GM20431 (cell line): ENCODE data around the gene DLL1.

Experiments used
- in situ Hi-C: fragments of 300-500 bp; cut with MseI, MboI; formaldehyde crosslinking; loops from one replicate; pipeline ENCODE4 v1.15.0; 2020; ENCODE audit warnings: low sequenced_read_pairs; ENCODE audit not compliant: unreplicated experiment

DLL1 gene

GRCh38 chr6:170254315-170255213, 36.3 kb downstream of the DLL1 start:
- in situ Hi-C loops: no loop called here

DNA sequence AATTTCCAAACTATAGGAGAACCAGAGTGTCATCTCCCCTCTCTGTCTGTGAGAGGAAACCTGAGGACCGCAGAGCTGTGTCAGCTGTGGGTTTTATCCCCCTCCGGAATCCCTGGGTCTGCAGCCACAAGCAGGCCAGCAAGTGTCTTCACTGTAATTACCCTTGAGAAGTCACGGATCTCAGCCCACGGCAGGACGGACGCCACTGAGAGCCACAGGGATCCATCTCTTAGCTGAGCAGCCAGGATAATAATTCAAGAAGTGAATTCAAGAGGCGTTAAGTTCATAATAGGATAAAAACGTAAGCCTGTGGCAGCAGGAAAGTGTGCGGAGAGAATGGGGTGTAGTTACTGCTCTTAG, 37.0 kb downstream of the DLL1 start:
- in situ Hi-C loops: no loop called here

DNA sequence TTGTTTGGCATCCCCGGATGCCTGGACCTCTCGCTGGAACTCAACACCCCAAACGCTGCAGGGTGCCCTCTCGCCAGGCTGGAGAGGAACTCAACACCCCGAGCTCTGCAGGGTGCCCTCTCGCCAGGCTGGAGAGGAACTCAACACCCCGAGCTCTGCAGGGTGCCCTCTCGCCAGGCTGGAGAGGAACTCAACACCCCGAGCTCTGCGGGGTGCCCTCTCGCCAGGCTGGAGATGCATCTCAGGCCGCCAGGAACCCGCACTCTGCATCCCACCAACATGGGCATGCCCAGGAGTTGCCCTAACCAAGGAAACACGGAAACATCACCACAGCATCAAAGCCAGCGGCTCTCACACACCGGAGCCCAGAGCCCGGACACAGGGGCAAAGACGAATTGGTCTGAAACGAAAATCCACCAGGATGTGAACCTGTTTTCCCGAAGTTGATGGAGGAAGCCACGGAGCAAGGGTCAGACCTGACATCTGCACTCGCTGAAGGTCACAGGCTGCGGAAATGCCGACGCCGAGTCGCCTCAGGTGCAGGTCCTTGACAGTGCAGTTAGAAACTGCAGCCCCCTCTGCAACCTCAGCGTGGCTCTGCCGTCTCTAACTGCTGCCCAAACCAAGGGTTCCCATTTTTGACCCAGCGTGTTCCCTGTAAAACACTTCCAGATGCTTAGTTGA, 37.5 kb downstream of the DLL1 start:
- in situ Hi-C loops: no loop called here

DNA sequence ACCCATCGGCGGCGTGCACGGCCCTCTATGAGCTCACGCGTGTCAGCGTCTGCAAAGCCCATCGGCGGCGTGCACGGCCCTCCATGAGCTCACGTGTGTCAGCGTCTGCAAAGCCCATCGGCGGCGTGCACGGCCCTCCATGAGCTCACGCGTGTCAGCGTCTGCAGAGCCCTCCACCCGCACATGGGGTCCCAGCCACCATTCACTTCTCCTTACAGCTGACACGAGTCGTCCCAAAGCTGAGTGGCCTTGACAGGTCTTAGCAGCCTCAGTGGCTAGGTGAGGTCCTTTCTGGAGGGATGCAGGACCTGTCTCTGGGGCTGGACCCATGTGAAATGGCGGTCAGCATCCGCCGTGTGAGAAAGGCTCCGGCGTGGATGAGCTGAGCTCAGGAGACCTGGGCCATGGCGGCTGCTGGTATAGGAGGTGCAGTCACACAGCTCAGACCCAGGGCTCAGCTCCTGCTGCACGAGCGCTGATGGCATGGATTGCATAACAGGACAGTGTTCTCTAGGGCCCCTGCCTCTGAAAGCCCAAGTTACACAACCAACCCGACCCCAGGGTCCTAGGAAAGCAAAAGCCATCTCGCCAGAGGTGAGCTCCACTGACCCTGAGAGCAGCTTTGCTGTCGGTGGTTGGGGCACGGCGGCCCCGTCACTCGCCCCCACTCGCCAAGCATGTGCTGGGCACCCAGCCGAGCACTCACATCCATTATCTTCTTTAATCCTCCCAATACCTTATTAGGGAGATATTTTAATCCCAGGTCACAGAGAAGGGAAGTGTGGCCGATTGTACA, 38.9 kb downstream of the DLL1 start:
- in situ Hi-C loops: no loop called here

DNA sequence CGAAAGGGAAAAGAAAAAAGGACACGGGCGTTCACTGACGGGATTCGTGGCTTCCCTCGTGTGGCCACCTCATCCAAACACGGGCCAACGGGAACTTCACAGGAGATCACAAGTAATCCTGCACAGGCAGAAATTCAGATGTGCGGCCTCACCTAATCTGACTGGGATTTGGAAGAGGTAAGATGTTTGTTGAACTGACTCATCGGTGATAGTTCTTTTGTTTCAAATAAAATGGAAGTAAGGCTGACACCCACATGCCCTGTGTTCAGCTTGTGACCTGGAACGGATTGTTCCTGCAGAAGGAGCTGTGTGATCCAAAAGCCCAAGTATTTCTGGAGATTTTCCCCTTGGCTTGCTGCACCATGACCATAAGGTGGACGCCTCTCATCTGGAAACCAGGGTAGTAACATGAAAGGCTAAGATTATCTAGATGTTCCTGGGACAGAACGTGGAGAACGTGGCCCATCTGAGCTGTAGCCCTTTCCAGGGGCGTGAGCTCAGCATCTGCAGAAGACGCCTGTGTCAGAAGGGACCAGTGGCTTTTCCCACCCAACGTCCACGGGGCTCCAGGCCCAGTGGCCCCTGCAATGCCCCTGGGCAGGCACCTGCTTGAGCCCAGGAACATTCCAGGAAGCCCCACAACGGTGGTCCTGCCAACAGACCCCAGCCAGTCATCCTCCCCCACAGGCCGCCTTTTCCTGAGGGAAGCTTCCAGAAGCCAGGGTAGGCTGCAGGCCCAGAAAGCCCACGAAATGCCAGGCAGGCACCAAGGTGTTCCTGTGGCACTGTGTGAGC, 39.7 kb downstream of the DLL1 start:
- in situ Hi-C loops: no loop called here

DNA sequence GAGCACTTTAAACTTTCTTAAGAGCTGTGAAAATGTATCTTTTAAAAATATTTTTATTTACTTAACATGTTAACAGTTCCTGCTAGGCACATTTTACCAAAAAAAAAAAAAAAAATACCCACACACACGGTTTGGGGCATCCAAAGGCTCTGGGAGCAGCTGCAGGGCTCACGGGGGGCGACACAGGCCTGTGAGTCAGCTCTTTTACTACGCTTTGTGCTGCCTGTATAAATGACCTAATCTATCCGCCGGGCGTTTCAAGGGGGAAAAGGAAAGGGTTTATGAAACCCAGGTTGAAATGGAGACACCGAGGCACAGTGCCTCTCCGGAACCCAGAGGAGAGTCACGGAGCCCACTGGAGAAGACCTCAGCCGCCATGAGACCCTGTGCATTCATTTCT, 40.4 kb downstream of the DLL1 start:
- in situ Hi-C loops: no loop called here

DNA sequence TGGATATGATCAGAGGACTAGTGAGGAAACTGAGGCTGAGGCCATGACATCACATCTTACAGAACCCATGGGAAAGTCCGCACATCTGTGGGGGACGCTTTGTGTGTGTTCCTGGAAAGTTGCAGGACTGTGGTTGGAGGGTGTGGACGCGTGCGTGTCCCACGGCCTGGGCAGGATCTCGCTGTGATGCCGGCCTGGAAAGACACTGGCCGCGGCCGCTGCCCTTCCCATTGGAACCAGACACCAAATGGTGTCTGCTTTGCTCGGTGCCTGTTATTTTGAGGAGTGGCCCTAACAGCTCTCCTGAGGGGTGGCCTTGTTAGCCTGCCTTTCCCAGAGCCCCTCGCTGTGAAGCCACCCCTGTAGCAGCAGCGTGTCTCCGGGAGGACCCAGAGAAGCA, 41.1 kb downstream of the DLL1 start:
- in situ Hi-C loops: no loop called here

- in situ Hi-C loops: no loop called here
These were observed 41.8 kb downstream of the DLL1 start for GRCh38 chr6:170248861-170249600.

GRCh38 chr6:170248111-170248805, 42.6 kb downstream of the DLL1 start:
- in situ Hi-C loops: no loop called here

GRCh38 chr6:170247178-170247701, 43.6 kb downstream of the DLL1 start:
- in situ Hi-C loops: no loop called here

DNA sequence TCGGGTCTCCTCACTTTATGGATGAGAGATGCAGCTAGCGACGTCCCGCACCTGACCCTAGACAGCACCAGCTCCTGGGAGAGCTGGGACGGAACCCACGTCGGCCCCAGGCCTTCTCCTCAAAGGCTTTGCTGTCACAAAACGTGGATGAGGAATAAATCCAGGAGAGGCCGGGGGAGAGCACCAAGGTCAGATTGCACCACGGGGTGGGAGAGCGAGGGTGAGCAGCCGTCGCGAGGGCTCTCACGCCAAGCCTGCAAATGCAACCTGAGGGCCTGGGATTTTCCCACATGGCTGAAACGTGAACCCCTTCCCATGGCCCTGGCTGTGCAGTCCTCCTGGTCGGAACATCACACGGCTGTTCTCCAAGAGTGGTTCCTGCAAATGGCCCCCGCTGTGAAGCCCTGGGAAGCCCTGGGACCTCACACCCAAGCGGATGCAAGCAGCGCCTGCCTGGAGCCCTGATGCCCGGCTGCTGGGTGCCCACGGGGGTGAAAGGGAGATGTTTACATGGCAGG, 45.3 kb downstream of the DLL1 start:
- in situ Hi-C loops: no loop called here

GRCh38 chr6:170244721-170245474, 46.0 kb downstream of the DLL1 start:
- in situ Hi-C loops: no loop called here

GRCh38 chr6:170243791-170244291, 47.0 kb downstream of the DLL1 start:
- in situ Hi-C loops: no loop called here

DNA sequence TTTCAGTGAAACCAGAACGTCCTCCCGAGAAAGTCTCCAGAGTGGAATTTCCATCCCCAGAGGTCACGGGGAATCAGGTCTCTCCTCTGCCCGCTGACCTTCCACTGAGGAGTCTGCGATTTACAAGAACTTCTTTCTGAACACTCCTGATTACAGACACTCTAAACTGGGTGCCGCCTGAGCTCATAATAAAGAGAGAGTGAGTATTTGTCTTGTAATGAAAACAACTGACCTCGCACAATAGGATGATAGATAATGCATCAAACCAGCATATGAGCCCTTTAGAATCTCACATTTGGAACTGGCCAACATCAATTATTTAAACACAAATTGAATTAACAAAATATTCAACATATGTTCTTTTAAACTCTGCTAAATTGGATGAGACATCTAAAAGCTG, 47.5 kb downstream of the DLL1 start:
- in situ Hi-C loops: no loop called here

DNA sequence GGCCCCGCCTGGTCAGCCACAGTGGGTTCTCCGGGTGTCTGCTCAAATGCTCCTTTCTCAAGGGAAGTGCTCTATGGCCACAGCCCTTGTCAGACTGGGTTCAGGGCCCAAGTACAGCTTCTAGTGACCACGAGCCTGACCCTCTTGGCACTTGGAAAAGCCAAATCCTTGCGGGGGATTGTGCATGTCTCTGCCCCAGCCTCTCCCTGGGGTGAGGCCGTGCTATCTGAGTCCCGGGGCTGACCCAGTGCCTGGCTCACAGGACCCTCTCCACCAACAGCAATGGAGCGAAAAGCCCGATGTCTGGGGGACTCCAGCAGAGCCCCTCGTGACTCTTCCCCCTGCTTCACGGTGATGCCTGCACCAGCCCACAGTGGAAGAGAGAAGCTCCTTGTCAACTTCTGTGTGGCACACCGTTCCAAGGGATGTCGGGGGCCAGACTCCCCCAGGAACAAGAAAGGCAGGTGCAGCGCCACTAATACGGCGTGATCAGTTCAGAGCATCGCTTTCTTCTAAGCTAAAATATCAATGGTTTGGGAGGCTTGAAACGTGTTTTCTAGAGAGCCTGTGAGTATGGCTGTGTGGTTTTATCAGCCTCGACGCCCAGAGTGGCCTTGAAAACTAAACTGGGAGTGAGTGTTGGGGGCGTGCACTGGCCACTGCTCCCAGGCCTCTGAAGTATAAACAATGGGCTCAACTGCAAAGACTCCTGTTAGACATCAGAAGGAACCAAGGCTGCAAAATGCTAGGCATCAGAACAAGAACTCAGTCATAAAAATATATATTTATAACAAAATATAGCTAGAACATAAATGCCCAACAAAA, 51.9 kb downstream of the DLL1 start:
- in situ Hi-C loops: no loop called here

DNA sequence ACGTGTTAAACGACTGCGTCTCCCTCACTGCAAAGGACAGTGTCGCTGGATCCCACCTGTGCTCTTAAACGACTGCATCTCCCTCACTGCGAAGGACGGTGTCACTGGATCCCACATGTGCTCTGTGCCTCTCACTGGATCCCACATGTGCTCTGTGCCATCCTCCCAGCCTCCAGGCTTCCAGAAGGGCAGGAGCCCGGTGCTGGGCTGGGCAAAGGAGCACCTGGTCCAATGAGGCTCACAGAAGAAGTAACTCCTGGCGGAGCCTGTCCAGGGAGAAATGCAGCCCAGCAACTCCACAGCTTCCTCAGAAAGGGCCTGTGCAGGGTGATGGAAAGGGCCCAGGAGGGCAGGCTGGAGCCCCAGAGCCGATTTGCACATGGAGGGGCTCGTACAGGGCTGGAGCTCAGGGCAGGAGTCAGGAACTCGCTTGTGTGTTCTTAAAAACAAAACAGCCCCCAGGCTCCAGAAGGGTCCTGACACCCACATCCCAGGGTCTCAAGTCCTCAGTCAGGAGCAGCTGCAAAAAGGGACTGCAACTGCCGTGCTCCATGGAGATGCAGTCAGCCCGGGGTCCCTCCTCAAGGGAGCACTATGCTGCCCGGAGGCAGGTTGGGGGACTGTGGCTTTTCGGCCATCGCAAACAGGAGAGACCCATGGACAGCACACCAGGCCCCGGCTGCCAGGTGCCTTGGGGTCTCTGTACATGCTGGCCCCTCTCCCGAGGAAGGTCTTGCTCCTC, 52.7 kb downstream of the DLL1 start:
- in situ Hi-C loops: no loop called here
